Colonic mucosa (tissue), 4 donors: ENCODE results near the gene NARS2. TPM values are rescaled to one million over a fixed set of nuclear protein-coding genes. Genes with fewer than 3 reads are reported as not detected.
"Not testable (repeated sequence)": the region's sequence is repeated elsewhere in the genome, so short reads cannot be mapped to it uniquely, and the experiment has no call there.

Experiments used
- DNase-seq: peaks from one replicate; pipeline ENCODE4 v3.0.0-alpha.2; 2020
- H3K27ac ChIP-seq: fragments of 200-600 bp; one replicate; pipeline ENCODE4 v1.8.0; 2021
- H3K27me3 ChIP-seq: fragments of 200-600 bp; one replicate; pipeline ENCODE4 v1.8.0; 2021
- H3K36me3 ChIP-seq: fragments of 200-600 bp; one replicate; pipeline ENCODE4 v1.8.0; 2021
- H3K4me1 ChIP-seq: fragments of 200-600 bp; one replicate; pipeline ENCODE4 v1.8.0; 2021; ENCODE audit warnings: mild to moderate bottlenecking
- H3K4me3 ChIP-seq: fragments of 200-600 bp; one replicate; pipeline ENCODE4 v1.8.0; 2021
- H3K9ac ChIP-seq, 2 donors: one replicate each; pipeline ENCODE4 v1.7.0; 2013; ENCODE audit warnings: control low read depth in 2 of 2, low read depth in 2 of 2, low read length in 2 of 2
- H3K9me3 ChIP-seq: fragments of 200-600 bp; one replicate; pipeline ENCODE4 v1.8.0; 2021
- intact Hi-C: fragments of 100-400 bp; cut with DNase I; formaldehyde crosslinking; loops from one replicate; pipeline ENCODE4 v1.14.1; 2022
- total RNA-seq, 2 donors: library from RNA; stranded (reverse); fragmentation: NEBNext Ultra II Directional in 1 of 2; extraction: Animal tissue kit (Norgen Biotek cat#: 25700) in 1 of 2; gene quantifications; one replicate each; pipeline ENCODE4 v1.2.1, GENCODE V29; 2021
- TF ChIP-seq, protein P1 (sequence below): fragments of 200-600 bp; IDR thresholded peaks from one replicate; pipeline ENCODE4 v1.8.0; 2022; ENCODE audit warnings: antibody characterized with exemption, mild to moderate bottlenecking
- donor health status: healthy.
- donor health status: DM: no; HTN: no; CAD: no.
- donor health status: DM: no; HTN: no; CAD: no.

Gene NARS2
- total RNA-seq, 2 donors from 2014 or later = 15.0 to 23.7 TPM

- Histone ChIP-seq H3K9me3 (no peaks in the 10 kb centered on the region), H3K9ac (no peak overlapping the region), H3K27me3 (no peaks in the 10 kb centered on the region), H3K4me1 (no peaks in the 10 kb centered on the region), H3K4me3 (no peak overlapping the region), H3K36me3 (no peaks in the 10 kb centered on the region), H3K27ac (no peak overlapping the region)
- no peak for DNase-seq
- TF ChIP-seq, protein P1, sequence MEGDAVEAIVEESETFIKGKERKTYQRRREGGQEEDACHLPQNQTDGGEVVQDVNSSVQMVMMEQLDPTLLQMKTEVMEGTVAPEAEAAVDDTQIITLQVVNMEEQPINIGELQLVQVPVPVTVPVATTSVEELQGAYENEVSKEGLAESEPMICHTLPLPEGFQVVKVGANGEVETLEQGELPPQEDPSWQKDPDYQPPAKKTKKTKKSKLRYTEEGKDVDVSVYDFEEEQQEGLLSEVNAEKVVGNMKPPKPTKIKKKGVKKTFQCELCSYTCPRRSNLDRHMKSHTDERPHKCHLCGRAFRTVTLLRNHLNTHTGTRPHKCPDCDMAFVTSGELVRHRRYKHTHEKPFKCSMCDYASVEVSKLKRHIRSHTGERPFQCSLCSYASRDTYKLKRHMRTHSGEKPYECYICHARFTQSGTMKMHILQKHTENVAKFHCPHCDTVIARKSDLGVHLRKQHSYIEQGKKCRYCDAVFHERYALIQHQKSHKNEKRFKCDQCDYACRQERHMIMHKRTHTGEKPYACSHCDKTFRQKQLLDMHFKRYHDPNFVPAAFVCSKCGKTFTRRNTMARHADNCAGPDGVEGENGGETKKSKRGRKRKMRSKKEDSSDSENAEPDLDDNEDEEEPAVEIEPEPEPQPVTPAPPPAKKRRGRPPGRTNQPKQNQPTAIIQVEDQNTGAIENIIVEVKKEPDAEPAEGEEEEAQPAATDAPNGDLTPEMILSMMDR = no peak
- intact Hi-C loops = no loop called here
Measured at GRCh38 chr11:78612721-78613377, 38.2 kb upstream of the NARS2 start.

DNA sequence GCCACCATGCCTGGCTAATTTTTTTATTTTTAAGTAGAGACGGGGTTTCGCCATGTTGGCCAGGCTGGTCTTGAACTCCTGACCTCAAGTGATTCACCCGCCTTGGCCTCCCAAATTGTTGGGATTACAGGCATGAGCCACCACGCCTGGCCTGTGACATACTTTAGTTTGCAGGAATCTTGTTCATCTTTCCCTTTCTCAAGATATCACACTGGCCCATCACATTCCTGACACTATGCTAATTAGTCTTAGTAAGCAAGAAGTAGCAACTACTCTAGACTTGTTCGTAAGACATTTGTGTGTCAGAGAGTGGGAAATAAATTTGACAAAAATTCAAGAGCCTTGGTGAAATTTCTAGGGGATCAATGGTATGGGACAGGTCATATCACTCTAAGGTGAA is 34.7 kb upstream of the NARS2 start:
- DNase-seq, intact Hi-C loops, H3K9ac ChIP-seq, H3K27me3 ChIP-seq, H3K4me3 ChIP-seq, H3K27ac ChIP-seq, H3K36me3 ChIP-seq, H3K4me1 ChIP-seq, H3K9me3 ChIP-seq: not testable (repeated sequence)

DNA sequence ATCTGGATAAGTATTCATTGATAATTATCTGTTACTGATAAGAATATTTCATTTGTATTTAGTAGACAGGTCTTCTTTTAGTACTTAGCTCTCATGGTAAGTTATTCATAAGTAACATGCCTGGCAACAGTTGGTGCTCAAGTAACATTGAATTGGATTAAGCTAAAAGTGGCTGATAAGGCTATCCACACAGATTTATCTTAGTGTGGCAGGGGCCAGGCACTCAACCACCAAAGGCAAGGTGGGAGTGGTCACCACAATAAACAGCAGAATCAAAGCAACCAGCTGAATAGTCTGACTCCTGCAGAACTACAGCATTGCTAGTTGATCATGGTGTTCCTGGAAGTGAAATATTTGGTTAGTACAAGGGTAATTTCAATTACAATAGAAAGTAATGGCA is 33.0 kb upstream of the NARS2 start:
- H3K4me3 ChIP-seq = no peak overlapping the region
- H3K9ac ChIP-seq = no peak overlapping the region
- no peak for DNase-seq
- H3K27me3 ChIP-seq = no peaks in the 10 kb centered on the region
- intact Hi-C loops = no loop called here
- no peak overlapping the region for H3K27ac ChIP-seq
- no peaks in the 10 kb centered on the region for H3K36me3 ChIP-seq
- no peaks in the 10 kb centered on the region for H3K4me1 ChIP-seq
- TF ChIP-seq, protein P1 = no peak
- no peaks in the 10 kb centered on the region for H3K9me3 ChIP-seq

- H3K27ac ChIP-seq = no peak overlapping the region
- H3K27me3 ChIP-seq = no peaks in the 10 kb centered on the region
- DNase-seq = no peak
- H3K9ac ChIP-seq = no peak overlapping the region
- no peaks in the 10 kb centered on the region for H3K36me3 ChIP-seq
- intact Hi-C loops = no loop called here
- no peaks in the 10 kb centered on the region for H3K4me1 ChIP-seq
- no peaks in the 10 kb centered on the region for H3K9me3 ChIP-seq
- TF ChIP-seq, protein P1 = no peak
- H3K4me3 ChIP-seq = no peak overlapping the region
Measured at GRCh38 chr11:78606667-78607066, 32.0 kb upstream of the NARS2 start.

DNA sequence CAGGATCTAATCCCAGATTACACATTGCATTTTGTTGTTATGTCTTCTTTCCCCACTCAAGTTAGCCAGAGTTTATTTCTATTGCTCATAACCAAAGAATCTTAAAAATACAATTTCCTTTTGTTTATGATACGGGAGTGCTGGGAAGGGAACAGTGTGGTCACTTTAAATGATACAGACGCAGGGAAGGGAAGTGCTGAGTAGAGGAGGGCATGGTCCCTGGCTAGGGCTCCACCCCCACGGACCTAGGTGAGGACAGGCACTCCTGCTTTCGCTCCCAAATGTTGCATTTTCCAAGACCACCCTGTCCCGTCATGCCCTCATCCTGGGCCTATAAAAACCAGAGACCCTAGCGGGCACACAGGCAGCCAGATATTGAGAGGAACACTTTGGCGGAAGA is 30.6 kb upstream of the NARS2 start:
- no peaks in the 10 kb centered on the region for H3K9me3 ChIP-seq
- TF ChIP-seq, protein P1 = no peak
- DNase-seq = no peak
- H3K4me1 ChIP-seq = no peaks in the 10 kb centered on the region
- H3K4me3 ChIP-seq = no peak overlapping the region
- no peak overlapping the region for H3K9ac ChIP-seq
- intact Hi-C loops = no loop called here
- no peak overlapping the region for H3K27ac ChIP-seq
- H3K36me3 ChIP-seq = no peaks in the 10 kb centered on the region
- H3K27me3 ChIP-seq = no peaks in the 10 kb centered on the region

GRCh38 chr11:78603792-78604191 is 29.1 kb upstream of the NARS2 start:
- Histone ChIP-seq H3K4me3 (no peak overlapping the region), H3K4me1 (no peaks in the 10 kb centered on the region), H3K27me3 (no peaks in the 10 kb centered on the region), H3K36me3 (no peaks in the 10 kb centered on the region), H3K9ac (no peak overlapping the region), H3K27ac (no peak overlapping the region), H3K9me3 (no peaks in the 10 kb centered on the region)
- TF ChIP-seq, protein P1 = no peak
- DNase-seq = no peak
- intact Hi-C loops = no loop called here

GRCh38 chr11:78602771-78603170 is 28.1 kb upstream of the NARS2 start:
- H3K27me3 ChIP-seq, H3K27ac ChIP-seq, intact Hi-C loops, H3K9me3 ChIP-seq, H3K36me3 ChIP-seq, H3K4me3 ChIP-seq, H3K9ac ChIP-seq, DNase-seq, H3K4me1 ChIP-seq: not testable (repeated sequence)

- H3K4me3 ChIP-seq, H3K27ac ChIP-seq, DNase-seq, H3K4me1 ChIP-seq, H3K9ac ChIP-seq, H3K36me3 ChIP-seq, H3K9me3 ChIP-seq, intact Hi-C loops, H3K27me3 ChIP-seq: not testable (repeated sequence)
Measured at GRCh38 chr11:78601066-78601465, 26.4 kb upstream of the NARS2 start.

GRCh38 chr11:78597579-78597978 is 22.9 kb upstream of the NARS2 start:
- intact Hi-C loops, DNase-seq, H3K4me3 ChIP-seq: not testable (repeated sequence)

More at GRCh38 chr11:78597579-78597978, 22.9 kb upstream of the NARS2 start:
- not testable (repeated sequence) for H3K4me1 ChIP-seq, H3K27ac ChIP-seq, H3K9ac ChIP-seq, H3K27me3 ChIP-seq, H3K36me3 ChIP-seq, H3K9me3 ChIP-seq
